Psoas muscle (tissue), 8 donors: ENCODE measurements around the gene NCOA7. TPM values are rescaled to one million over a fixed set of nuclear protein-coding genes. Genes with fewer than 3 reads are reported as not detected.

Source experiments
- ATAC-seq, 4 donors: fragments of 200-7000 bp; cut with Tn5 transposase; one replicate each; pipeline ENCODE4 v1.9.1; 2020; ENCODE audit warnings: moderate library complexity in 3 of 4, mild to moderate bottlenecking in 2 of 4
- DNase-seq, 2 donors: peaks; one replicate each; pipeline ENCODE4 v3.0.0-alpha.2; 2020
- H3K27ac ChIP-seq: fragments of 200-600 bp; one replicate; pipeline ENCODE4 v1.8.0; 2022
- H3K27me3 ChIP-seq, 3 donors: fragments of 200-600 bp in 1 of 3; one replicate each; pipeline versions ENCODE4 v1.6.1 to v1.8.0; 2013 to 2022; ENCODE audit warnings: low read length in 2 of 3, mild to moderate bottlenecking in 2 of 3, moderate library complexity in 1 of 3; ENCODE audit not compliant: insufficient read depth in 3 of 3
- H3K36me3 ChIP-seq, 2 donors: fragments of 200-600 bp in 1 of 2; one replicate each; pipeline versions ENCODE4 v1.6.1 to v1.8.0; 2013 to 2022; ENCODE audit warnings: low read depth in 1 of 2, mild to moderate bottlenecking in 1 of 2, moderate library complexity in 1 of 2; ENCODE audit not compliant: insufficient read depth in 1 of 2
- H3K4me1 ChIP-seq: fragments of 200-600 bp; one replicate; pipeline ENCODE4 v1.8.0; 2022
- H3K4me3 ChIP-seq: fragments of 200-600 bp; one replicate; pipeline ENCODE4 v1.8.0; 2022; ENCODE audit warnings: mild to moderate bottlenecking
- H3K9me3 ChIP-seq: fragments of 200-600 bp; one replicate; pipeline ENCODE4 v1.8.0; 2022
- WGBS, 3 donors: extraction: QIAGEN DNeasy Blood & Tissue Kit; methylation state at CpG; one replicate each; pipeline versions ENCODE4 v1.1.6 to v1.1.7; 2013; 5-methylcytosine and 5-hydroxymethylcytosine counted together
- intact Hi-C, 2 donors: fragments of 100-400 bp; cut with DNase I; formaldehyde crosslinking; loops; one replicate each; pipeline versions ENCODE4 v1.11.0 to v1.14.2; 2022
- polyA plus RNA-seq, 3 donors: library from polyadenylated mRNA; stranded (reverse); fragments of 200-250 nt; gene quantifications; one replicate each; pipeline ENCODE4 v1.2.3, GENCODE V29; 2013
- total RNA-seq, 4 donors: library from RNA; stranded (reverse); fragmentation: NEBNext Ultra II Directional in 2 of 4; extraction: Animal tissue kit (Norgen Biotek cat#: 25700) in 2 of 4; gene quantifications; one replicate each; pipeline versions ENCODE4 v1.2.1 to v1.2.4, GENCODE V29; 2021 to 2023
- TF ChIP-seq, protein P1 (sequence below): fragments of 200-600 bp; IDR thresholded peaks from one replicate; pipeline ENCODE4 v1.8.0; 2022; ENCODE audit warnings: antibody characterized with exemption
- donor health status: healthy with polysubstance abuse.
- donor health status: DM: no; HTN: no; CAD: no; lungs with moderate emphysema.
- donor health status: Bipolar disorder and iron deficiency.
- donor health status: healthy.
- donor health status: DM: yes; HTN: yes; CAD: no.
- donor health status: DM: no; HTN: no; CAD: no.
- donor health status: DM: no; HTN: no; CAD: no.
- donor health status: DM: yes; HTN: yes; CAD: no.

The NCOA7 gene
- total and polyA plus RNA-seq, 7 donors, result 3.1 to 22.5 (median 8.2) TPM

DNA sequence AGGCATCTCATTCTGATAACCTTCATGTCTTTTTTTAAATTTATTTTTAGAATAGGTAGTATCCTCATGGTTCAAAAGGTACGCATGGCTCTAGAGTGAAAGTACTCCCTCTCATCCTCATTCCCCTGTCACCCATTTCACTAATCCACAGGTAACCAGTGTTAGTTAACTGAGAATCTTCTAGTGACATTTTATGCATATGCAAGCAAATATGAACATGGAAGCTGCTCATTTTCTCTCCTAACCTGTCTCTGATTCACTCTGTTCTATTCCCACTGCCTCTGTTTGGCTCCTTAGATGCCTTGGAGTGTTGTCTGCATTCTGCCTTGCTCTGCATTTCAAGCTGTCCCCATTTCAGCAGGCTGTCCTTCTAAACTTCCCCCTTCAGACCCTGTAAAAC, 4.5 kb downstream of the NCOA7 start:
- Histone ChIP-seq H3K4me1 (peaks cover 4% of the 10 kb centered on the region), H3K27me3 (no peaks in the 10 kb centered on the region), H3K27ac (no peak overlapping the region), H3K36me3 (peaks cover 0 to 4% of the 10 kb centered on the region in 2 donors), H3K4me3 (no peak overlapping the region), H3K9me3 (no peaks in the 10 kb centered on the region)
- DNase-seq (no peak), ATAC-seq (no peak)
- TF ChIP-seq, protein P1, sequence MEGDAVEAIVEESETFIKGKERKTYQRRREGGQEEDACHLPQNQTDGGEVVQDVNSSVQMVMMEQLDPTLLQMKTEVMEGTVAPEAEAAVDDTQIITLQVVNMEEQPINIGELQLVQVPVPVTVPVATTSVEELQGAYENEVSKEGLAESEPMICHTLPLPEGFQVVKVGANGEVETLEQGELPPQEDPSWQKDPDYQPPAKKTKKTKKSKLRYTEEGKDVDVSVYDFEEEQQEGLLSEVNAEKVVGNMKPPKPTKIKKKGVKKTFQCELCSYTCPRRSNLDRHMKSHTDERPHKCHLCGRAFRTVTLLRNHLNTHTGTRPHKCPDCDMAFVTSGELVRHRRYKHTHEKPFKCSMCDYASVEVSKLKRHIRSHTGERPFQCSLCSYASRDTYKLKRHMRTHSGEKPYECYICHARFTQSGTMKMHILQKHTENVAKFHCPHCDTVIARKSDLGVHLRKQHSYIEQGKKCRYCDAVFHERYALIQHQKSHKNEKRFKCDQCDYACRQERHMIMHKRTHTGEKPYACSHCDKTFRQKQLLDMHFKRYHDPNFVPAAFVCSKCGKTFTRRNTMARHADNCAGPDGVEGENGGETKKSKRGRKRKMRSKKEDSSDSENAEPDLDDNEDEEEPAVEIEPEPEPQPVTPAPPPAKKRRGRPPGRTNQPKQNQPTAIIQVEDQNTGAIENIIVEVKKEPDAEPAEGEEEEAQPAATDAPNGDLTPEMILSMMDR, result no peak
- WGBS, 3 donors, result 97 to 100% (median 98%) methylated on average over 1 of the region's 1 CpG
- intact Hi-C loops, result no loop called here

DNA sequence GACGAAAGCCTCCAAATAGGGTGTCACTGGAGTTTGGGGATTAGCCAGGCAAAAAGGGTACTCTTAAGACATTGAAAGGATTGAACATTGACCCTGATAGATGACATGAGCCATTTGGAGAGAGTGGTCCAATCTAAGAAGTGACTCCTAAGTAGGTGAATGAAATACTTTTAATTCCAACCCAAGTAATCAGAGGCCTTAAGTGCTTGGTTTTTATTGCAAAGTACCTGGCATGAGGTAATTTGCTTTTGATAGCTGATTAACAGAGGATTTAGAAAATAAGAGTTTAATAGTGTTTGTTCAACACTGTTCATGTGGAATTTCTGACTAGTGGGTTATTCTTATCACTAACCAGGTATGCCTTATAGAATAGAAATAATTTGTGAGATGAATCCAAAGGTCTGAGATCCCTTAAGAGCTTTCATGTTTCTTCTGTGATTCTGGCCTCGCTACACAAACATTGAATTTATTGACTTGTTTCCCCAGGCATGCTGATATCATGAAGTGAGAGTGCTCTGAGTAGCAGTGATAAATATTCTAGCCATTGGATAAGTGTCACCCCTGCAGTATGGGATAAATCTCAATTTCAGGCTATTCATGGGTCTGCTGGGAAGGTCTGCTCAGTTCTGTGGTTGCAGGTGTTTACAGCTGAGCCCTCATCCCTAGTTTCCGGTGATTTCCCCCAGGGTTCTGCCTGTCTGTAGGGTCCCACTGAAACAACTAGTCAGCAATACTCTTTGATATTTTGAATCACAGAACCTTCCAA, 6.5 kb downstream of the NCOA7 start:
- Histone ChIP-seq H3K4me3 (no peak overlapping the region), H3K4me1 (peaks cover under 1% of the 10 kb centered on the region), H3K36me3 (peaks cover 0 to 4% of the 10 kb centered on the region in 2 donors), H3K9me3 (no peaks in the 10 kb centered on the region), H3K27me3 (no peaks in the 10 kb centered on the region), H3K27ac (no peak overlapping the region)
- 92 to 94% (median 93%) methylated on average over 3 of the region's 3 CpGs for WGBS, 3 donors
- ATAC-seq (no peak), DNase-seq (no peak)
- TF ChIP-seq, protein P1, result no peak
- intact Hi-C loops, result no loop called here

DNA sequence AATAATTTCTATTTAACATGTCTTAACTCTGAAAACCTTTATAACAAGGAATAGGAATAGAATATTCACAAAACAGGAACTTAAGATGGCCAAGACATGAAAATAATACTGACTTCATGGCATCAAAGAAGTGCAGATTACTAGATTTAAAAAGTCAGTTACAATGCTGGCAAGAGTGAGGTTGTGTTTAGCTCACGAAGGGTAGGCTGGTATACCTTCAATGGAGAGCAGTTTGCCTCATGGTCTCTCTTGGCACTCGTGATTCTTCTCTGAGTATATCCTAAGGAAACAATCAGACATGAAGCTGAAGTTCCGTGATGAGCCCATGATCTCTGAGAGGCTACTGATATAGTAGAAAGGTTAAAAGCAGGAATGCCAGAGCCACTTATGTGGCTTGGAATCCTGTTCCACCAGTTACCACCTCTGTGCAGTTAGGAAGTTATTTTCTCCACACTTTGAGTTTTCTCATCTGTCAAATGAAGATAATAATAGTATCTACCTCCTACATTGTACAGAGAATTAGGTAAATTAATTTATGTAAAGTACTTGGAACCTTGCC, 7.2 kb downstream of the NCOA7 start:
- H3K4me3 ChIP-seq, result no peak overlapping the region
- no peaks in the 10 kb centered on the region for H3K9me3 ChIP-seq
- ATAC-seq, result no peak
- TF ChIP-seq, protein P1, result no peak
- 77 to 82% (median 78%) methylated on average over 3 of the region's 3 CpGs for WGBS, 3 donors
- H3K27me3 ChIP-seq, result no peaks in the 10 kb centered on the region
- peaks cover 0 to 4% of the 10 kb centered on the region in 2 donors for H3K36me3 ChIP-seq
- DNase-seq, result no peak
- intact Hi-C loops, result no loop called here
- no peak overlapping the region for H3K27ac ChIP-seq
- peaks cover 5% of the 10 kb centered on the region for H3K4me1 ChIP-seq

DNA sequence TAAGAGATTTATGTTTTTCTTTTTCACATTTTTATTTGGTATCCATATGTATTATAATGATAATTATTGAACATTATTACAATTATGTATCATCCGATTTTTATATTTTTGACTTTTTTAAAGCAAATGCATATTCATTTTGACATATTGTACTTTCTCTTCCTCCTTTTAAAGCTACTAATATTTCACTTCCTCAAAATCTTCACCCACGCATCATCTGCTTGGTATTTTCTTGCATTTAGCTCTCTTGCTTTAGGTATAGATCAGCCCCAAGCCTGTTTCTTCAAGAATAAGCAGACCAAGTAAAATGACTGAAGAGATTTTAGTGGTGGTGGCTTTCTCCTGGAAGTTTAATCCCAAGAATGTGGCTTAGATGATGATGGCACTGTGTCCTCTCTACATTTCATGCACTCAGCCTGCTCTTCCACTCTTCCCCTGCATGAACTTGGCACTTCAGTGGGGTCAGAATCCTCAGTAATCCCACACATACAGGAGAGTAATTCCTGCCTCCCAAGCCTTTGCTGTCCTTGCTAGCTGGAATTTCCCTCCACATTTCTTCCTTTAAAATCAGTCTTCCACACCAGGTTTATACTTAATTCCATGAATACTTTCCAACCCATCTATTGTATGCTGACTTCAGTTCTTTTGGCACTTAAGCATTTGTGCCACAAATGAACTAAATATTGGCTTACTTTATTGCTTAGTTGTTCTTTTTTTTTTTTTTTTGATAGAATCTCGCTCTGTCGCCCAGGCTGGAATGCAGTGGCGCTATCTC, 8.2 kb downstream of the NCOA7 start:
- peaks cover 5% of the 10 kb centered on the region for H3K4me1 ChIP-seq
- 89 to 94% (median 91%) methylated on average over 5 of the region's 5 CpGs for WGBS, 3 donors
- H3K27ac ChIP-seq, result no peak overlapping the region

More for the DNA sequence above, 8.2 kb downstream of the NCOA7 start:
- Histone ChIP-seq H3K27me3 (no peaks in the 10 kb centered on the region), H3K36me3 (peaks cover 0 to 4% of the 10 kb centered on the region in 2 donors), H3K4me3 (no peak overlapping the region), H3K9me3 (no peaks in the 10 kb centered on the region)
- ATAC-seq (no peak), DNase-seq (no peak)
- TF ChIP-seq, protein P1, result no peak
- intact Hi-C loops, result no loop called here
